Measurements from ENCODE around the gene GALNT11.

The GALNT11 gene

GRCh38 chr7:152086513-152086912, 61.0 kb downstream of the GALNT11 start:
- TF ChIP-seq CTCF (IDR thresholded peaks at IDR 0.05; ENCODE audit: low read length) (no peak), EZH2 (IDR thresholded peaks at IDR 0.05; ENCODE audit: borderline replicate concordance, low read length) (no peak)
- Histone ChIP-seq H3K27me3 (ENCODE audit: insufficient read depth, low read length) (peaks cover 7% of the 10 kb centered on the region; the same call in 1 of the 2 replicates), H3K9ac (ENCODE audit: low read length) (no peak overlapping the region), H3K4me3 (ENCODE audit: low read depth, low read length, poor library complexity, severe bottlenecking) (no peak overlapping the region), H3K9me3 (ENCODE audit: low read length) (peaks cover 8% of the 10 kb centered on the region), H3K79me2 (ENCODE audit: insufficient read depth, low read length) (no peaks in the 10 kb centered on the region), H3K4me1 (ENCODE audit: insufficient read depth, low read length, severe bottlenecking) (no peaks in the 10 kb centered on the region), H3F3A (ENCODE audit: insufficient read depth, low read length) (no peaks in the 10 kb centered on the region), H3K27ac (ENCODE audit: low read depth, low read length, poor library complexity, severe bottlenecking) (no peak overlapping the region), H3K4me2 (ENCODE audit: low read length) (no peak overlapping the region), H3K36me3 (ENCODE audit: insufficient read depth, low read length) (no peaks in the 10 kb centered on the region), H2AFZ (ENCODE audit: low read length) (no peak overlapping the region), H4K20me1 (ENCODE audit: insufficient read depth, low read length) (no peaks in the 10 kb centered on the region), H3K9me2 (ENCODE audit: low read depth, low read length) (no peaks in the 10 kb centered on the region)

GRCh38 chr7:152089183-152089582, 63.7 kb downstream of the GALNT11 start:
- H3K4me1 ChIP-seq (ENCODE audit: insufficient read depth, low read length, severe bottlenecking): no peaks in the 10 kb centered on the region
- H2AFZ ChIP-seq (ENCODE audit: low read length): no peak overlapping the region
- H3K9ac ChIP-seq (ENCODE audit: low read length): no peak overlapping the region
- TF ChIP-seq EZH2 (IDR thresholded peaks at IDR 0.05; ENCODE audit: borderline replicate concordance, low read length) (no peak), CTCF (IDR thresholded peaks at IDR 0.05; ENCODE audit: low read length) (no peak)
- H4K20me1 ChIP-seq (ENCODE audit: insufficient read depth, low read length): no peaks in the 10 kb centered on the region
- no peak overlapping the region for H3K27ac ChIP-seq (ENCODE audit: low read depth, low read length, poor library complexity, severe bottlenecking)
- peaks cover 7% of the 10 kb centered on the region; the same call in 1 of the 2 replicates for H3K27me3 ChIP-seq (ENCODE audit: insufficient read depth, low read length)
- H3K4me2 ChIP-seq (ENCODE audit: low read length): no peak overlapping the region
- no peaks in the 10 kb centered on the region for H3K79me2 ChIP-seq (ENCODE audit: insufficient read depth, low read length)
- no peak overlapping the region for H3K4me3 ChIP-seq (ENCODE audit: low read depth, low read length, poor library complexity, severe bottlenecking)
- H3K9me3 ChIP-seq (ENCODE audit: low read length): peaks cover 8% of the 10 kb centered on the region
- no peaks in the 10 kb centered on the region for H3K9me2 ChIP-seq (ENCODE audit: low read depth, low read length)
- H3F3A ChIP-seq (ENCODE audit: insufficient read depth, low read length): no peaks in the 10 kb centered on the region
- H3K36me3 ChIP-seq (ENCODE audit: insufficient read depth, low read length): no peaks in the 10 kb centered on the region

- no peaks in the 10 kb centered on the region for H3K4me1 ChIP-seq (ENCODE audit: insufficient read depth, low read length, severe bottlenecking)
- no peak for TF ChIP-seq CTCF (IDR thresholded peaks at IDR 0.05; ENCODE audit: low read length)
- no peak for TF ChIP-seq EZH2 (IDR thresholded peaks at IDR 0.05; ENCODE audit: borderline replicate concordance, low read length)
- no peaks in the 10 kb centered on the region for H3K9me2 ChIP-seq (ENCODE audit: low read depth, low read length)
- H3K79me2 ChIP-seq (ENCODE audit: insufficient read depth, low read length): no peaks in the 10 kb centered on the region
- H3K27me3 ChIP-seq (ENCODE audit: insufficient read depth, low read length): peaks cover 9% of the 10 kb centered on the region; the same call in 1 of the 2 replicates
- H3F3A ChIP-seq (ENCODE audit: insufficient read depth, low read length): no peaks in the 10 kb centered on the region
- H3K9ac ChIP-seq (ENCODE audit: low read length): no peak overlapping the region
- H3K4me3 ChIP-seq (ENCODE audit: low read depth, low read length, poor library complexity, severe bottlenecking): no peak overlapping the region
- no peak overlapping the region for H2AFZ ChIP-seq (ENCODE audit: low read length)
- no peak overlapping the region for H3K27ac ChIP-seq (ENCODE audit: low read depth, low read length, poor library complexity, severe bottlenecking)
- no peaks in the 10 kb centered on the region for H3K36me3 ChIP-seq (ENCODE audit: insufficient read depth, low read length)
- peaks cover 8% of the 10 kb centered on the region for H3K9me3 ChIP-seq (ENCODE audit: low read length)
- H3K4me2 ChIP-seq (ENCODE audit: low read length): no peak overlapping the region
- no peaks in the 10 kb centered on the region for H4K20me1 ChIP-seq (ENCODE audit: insufficient read depth, low read length)
Measured at GRCh38 chr7:152090747-152091146, 65.3 kb downstream of the GALNT11 start.

Data from OCI-LY1 (cell line).